Measurements from ENCODE around the gene PRR33.

The PRR33 gene

DNA sequence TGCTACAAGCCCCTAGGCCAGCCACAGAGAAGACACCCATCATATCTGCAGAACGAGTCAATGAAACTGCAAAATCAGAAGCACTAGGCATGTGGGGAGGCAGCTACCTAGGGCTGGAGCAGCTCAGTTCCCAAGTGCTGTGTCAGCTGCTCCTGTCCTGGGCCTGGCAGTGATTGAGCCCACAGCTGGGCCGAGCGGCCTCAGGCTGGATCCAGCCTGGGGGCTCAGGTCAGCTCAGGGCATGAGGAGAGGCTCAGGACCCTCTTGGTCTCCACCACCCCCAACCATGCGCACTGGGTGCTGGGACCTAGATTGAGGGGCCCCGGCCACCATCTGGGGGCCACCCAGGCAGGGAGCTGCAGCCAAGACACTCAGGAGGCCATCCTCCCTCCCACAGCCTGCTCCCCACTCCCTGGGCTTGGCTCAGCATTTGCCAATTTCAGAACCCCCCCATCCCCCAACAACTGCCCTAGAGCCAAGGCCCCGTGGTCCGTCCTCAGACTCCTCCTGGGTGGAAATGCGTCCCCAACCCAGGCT lies 25.4 kb upstream of the PRR33 start:
- no peak for DNase-seq (ENCODE audit: low read depth in 2 of 2)

DNA sequence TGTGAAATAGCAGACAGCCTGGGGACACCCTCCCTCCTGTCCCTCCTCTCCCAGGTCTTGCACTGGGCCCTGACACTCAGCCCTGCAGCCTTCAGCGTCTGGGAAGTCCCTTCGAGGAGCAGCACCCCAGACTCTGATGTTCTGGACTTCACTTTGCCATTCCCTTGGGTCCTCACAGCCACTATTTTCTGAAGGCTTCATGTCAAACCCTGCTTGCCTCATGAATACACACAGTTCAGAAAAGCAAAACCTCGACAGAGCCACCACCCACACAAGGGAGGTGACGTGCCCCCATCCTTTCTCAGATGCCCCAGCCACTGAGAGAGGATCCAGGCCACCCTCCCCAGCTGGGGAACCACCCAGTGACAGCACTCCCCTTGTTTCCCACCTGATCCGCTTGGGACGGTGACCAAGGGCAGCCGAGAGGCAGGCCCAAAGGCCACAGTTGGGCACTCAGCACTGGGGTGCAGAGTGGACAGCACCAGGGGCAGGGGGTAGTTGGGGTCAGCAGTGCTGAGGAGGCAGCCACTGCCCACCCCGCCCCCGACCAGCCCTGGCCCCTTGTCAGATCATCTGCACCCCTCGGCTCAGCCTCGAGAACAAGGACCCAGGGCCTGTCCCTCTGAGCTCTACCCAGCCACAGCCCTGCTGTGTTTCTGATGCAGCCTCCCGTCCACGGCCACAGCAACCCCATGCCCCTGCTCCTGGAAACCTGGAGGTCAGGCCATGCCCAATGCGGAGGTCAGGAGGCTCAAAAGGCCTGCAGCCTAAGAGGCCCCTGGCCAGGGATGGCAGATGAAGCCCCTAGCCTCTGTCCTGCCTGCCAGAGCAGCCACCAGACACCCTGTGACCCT lies 24.7 kb upstream of the PRR33 start:
- no peak for DNase-seq (ENCODE audit: low read depth in 2 of 2)

DNA sequence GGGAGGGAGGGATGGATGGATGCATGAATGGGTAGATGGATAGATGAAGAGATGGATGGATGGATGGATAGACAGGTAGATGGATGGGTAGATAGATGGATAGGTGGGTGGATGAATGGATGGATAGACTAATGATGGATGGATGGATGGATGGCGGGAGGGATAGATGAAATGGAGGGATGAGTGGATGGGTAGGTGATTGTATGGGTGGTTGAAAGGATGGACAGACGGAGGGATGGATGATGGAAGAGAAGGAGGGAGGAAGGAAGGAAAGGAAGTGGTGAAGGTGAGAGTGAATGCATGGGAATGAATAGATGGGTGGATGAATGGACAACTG lies 24.1 kb upstream of the PRR33 start:
- no peak for DNase-seq (ENCODE audit: low read depth in 2 of 2)

DNA sequence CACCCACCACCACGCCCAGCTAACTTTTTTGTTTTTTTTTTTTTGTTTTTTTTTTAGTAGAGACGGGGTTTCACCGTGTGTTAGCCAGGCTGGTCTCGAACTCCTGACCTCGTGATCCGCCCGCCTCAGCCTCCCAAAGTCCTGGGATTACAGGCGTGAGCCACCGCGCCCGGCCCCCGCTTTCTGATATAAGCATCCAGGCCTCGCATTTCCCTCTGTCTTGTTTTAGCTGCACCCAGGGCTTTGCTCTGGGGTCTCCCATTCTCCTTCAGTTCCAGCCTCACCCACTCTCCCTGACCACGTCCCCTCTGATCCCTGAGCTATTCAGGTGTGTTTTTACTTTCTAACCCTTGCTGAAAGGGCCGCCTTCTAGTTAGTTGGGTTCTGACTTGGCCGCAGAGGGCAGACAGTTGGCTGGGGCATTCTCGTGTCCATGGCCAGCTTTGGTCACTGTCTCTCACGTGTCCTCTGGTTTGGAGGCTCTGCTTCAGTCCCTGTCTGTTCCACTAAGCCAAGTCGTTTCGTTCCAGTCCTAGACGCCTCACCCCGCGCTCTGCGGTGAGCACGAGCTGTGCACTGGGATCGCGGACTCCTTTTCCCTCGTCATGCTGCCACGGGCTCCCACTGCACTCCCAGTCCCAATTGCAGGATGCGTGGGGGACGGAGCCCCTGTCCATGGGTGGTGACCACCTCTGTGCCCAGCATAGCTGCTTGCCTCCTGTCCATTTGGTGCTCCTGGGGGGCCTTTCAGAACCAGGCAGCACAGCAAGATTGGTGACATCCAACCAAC lies 21.8 kb upstream of the PRR33 start:
- no peak for DNase-seq (ENCODE audit: low read depth in 2 of 2)

DNA sequence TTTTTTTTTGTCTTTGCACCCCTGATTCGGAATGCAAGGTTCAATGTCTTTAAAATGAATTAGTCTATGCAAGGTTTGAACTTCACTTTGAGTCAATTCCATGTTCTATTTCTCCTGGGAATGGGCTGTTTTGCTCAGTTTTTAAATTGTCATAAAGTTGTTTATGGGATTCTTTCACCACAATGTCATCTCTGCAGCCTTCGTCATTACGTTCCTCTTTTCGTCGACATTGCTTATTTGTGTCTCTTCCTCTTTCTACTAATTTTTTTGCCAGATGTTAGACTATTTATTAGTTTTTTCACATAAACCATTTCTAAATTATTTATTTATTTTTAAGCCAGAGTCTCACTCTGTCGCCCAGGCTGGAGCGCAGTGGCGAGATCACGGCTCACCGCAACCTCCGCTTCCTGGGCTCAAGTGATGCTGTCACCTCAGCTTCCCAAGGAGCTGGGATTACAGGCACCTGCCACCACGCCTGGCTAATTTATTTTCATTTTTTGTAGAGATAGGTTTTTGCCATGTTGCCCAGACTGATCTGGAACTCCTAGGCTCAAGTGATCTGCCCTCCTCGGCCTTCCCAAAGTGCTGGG lies 20.7 kb upstream of the PRR33 start:
- DNase-seq (ENCODE audit: low read depth in 2 of 2): no peak

DNA sequence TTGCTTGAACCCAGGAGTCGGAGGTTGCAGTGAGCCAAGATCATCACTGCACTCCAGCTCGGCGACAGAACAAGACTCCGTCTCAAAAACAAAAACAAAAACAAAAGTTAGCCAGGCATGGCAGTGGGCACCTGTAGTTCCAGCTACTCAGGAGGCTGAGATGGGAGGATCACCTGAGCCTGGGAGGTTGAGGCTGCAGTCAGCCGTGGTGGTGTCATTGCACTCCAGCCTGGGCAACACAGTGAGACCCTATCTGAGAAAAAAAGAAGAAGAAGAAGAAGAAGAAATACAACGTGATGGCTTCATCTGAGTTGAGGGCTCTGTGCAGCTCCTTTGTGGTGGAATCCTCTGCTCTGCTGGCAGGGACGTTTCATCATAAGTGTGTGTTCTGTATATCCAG lies 17.8 kb upstream of the PRR33 start:
- DNase-seq (ENCODE audit: low read depth in 2 of 2): no peak

DNA sequence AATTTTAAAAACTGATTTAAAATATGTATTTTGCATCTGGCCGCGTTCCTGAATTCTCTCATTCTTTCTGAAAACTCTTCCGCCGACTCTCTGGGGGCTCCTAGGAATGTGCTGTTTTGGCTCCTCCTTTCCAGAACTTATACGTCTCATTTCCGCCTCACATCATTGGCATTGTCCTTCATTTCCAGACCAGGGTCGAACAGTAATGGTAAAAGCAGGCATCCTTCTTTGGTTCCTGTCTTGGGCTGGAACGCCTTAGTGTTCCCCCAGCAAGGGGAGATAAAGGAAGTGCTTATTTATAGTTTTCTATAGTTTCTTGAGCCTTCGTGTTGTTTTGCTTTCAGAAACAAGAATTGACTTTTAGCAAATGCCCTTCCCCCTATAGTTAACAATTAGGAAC lies 16.9 kb upstream of the PRR33 start:
- DNase-seq (ENCODE audit: low read depth in 2 of 2): no peak

DNA sequence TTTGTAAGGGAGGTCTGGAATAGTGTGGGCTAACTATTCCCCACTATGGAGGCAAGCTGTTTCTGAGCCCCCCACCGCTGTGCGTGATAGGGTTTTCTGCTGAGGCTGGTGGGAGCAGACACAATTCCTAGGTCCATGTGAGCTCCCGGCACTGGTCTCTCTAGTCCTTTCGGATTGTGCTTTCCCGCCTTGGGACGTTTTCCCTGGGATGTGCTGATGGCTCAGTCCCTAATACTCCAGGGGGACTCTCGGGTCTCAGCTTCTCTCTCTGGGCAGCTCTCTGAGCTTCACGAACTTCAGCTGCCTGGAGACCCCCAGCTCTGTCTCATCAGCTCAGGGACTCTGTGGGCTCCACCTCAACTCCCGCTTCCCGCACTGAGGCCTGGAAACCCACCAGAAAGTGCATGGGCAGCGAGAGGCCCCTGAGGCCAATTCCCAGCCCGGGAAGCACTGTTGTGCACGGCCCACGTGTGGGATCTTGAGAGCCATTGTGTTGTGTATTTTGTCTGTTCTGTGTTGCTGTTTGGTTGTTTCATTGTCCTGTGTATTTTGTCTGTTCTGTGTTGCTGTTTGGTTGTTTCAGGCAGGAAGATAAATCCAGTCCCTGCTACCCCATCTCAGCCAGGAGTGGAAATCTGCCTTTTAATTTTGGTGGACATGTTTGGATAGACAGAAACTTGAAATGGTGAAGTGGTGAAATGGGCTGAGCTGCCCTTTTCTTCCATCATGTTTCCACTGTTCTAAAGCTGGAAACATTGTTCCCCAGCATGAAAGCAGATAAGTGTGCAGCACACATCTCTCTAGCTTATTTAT lies 15.1 kb upstream of the PRR33 start:
- DNase-seq (ENCODE audit: low read depth in 2 of 2): no peak

DNA sequence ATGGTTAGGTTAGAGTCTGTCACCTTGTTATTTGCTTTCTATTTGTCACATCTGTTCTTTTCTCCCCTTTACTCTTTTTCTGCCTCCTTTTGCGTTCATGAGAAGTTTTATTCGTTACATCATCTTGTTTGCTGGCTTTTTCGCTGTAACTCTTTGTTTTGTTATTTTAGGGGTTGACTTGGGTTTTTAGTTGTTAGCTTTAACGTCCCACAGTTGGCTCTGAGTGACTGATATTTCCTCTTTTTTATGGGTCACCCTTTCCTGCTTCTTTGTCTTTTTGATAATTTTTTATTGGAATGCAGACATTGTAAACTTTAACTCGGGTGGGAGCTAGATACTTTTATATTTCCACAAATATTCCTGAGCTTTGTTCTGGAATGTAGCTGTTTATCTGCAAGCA lies 14.5 kb upstream of the PRR33 start:
- DNase-seq (ENCODE audit: low read depth in 2 of 2): no peak

DNA sequence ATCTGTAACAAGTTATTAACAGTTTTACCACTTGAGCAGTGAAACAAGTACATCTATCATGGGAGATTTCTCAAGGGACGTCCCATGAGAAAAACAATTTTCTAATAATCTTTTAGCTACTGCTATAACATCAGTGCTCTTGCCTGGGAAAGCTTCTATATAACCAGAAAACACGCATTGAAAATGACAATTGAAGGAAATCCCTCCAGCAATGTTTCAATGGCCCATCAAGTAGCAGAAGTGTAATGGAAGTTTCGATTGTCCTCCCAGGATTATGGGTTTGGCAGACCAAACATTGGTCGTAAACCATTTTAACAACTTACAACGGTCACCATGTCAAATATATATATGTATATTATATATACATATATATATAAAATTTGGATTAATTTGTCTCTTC lies 8.0 kb upstream of the PRR33 start:
- no peak for DNase-seq (ENCODE audit: low read depth in 2 of 2)

DNA sequence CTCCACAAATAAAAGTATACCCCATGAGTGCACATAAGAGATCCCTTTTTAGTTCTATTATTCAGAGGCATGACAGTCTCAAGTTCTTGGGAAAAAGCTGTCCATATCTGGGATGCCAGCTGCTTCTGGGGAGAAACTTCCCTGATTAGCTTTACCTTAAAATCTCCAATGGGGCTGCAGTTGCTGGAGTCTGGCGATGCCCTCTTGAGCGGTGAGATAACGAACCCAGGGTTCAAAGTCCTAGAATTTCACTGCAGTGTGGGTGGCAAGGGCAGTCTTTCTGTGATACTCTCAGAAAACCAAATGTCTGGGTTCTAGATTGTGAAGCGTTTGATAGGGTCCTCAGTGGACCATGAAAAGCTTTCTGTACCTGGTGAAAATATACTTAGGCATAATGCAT lies 7.4 kb upstream of the PRR33 start:
- DNase-seq (ENCODE audit: low read depth in 2 of 2): no peak

DNA sequence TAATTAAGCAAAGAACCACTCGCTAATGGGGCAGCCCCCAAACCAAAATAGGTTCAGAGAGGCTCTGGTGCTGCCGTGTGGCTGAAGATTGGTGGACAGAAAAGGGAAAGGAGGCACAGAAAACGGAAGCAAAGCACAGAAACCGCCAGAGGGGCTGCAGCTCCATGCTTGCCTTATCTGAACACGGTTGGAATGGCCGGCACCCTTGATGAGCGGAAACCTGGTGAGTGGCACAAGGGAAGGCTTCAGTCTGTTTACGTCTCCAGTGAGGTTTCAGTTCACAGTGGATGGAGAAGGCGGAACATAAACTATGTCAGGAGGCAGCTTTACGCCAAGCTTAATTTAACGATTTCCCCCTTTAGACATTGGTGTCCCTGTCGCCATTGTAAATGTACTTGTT lies 5.2 kb upstream of the PRR33 start:
- DNase-seq (ENCODE audit: low read depth in 2 of 2): no peak

DNA sequence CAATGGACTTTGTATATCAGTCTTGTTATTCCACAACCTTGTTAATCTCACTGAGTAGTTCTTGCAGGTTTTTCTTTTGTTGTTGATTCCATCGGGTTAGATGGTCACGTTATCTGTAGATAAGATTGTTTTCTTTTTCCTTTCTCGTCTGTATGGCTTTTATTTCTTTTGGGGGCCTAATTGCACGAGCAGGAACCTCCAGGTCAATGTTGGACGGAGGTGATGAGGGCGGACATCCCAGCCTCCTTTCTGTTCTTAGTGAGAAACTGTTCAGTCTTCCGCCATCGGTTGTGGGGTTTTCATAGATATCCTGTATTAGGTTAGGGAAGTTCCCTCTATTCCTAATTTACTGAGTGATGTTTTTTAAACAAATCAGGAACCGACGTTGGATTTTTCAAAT lies 4.8 kb upstream of the PRR33 start:
- no peak for DNase-seq (ENCODE audit: low read depth in 2 of 2)

DNA sequence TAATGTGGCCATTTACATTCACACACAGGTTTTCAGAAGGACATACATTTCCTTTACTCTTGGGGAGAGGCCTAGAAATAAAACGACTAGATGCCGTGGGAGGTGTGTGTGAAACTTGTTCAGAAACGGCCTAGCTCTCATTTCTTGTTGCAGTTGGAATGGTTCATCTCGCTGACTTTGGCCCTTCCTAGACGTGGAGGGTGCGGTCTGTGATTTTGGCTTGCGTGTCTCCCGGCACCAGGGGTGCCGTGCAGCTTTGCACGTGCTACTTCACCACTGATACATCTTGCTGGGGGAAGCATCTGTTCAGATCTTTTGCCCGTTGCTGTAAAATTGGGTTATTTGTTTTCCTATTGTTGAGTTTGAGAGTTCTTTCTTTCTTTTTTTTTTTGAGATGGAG lies 3.1 kb upstream of the PRR33 start:
- no peak for DNase-seq (ENCODE audit: low read depth in 2 of 2)

DNA sequence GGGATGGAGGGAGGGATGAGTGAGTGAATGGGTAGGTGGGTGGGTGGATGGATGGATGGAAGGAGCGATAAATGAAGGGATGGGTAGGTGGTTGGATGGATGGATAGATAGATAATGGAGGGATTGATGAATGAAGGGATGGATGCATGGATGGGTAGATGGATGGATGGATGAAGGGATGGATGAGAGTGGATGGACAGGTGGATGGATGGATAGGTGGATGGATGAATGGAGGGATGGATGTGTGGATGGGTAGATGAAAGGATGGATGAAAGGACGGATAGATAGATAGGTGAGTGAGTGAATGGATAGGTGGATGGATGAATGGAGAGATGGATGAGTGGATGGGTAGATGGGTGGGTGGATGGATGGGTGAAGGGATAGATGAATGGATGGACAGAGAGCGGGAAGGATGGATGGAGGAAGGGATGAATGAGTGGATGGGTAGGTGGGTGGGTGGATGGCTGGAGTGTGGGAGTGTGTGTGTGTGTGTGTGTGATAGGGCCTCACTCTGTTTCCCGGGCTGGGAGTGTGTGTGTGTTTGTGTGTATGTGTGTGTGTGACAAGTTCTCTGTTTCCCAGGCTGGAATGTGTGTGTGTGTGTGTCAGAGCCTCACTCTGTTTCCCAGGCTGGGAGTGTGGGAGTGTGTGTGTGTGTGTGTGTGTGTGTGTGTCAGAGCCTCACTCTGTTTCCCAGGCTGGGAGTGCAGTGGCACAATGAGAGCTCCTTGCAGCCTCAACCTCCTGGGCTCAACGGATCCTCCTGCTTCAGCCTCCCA lies 2.1 kb upstream of the PRR33 start:
- DNase-seq (ENCODE audit: low read depth in 2 of 2): no peak

DNA sequence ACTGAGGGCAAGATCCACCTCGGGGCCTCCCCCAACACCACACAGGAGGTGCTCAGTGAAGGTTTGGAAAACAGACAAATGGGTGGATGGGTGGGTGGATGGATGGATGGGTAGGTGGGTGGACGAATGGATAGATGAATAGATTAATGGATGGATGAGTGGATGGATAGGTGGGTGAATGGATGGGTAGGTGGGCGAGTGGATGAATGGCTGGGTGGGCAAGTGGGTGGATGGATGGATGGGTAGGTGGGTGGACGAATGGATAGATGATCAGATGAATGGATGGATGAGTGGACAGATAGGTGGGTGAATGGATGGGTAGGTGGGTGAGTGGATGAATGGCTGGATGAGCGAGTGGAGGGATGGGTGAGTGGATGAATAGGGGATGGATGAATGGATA lies 863 bp upstream of the PRR33 start:
- DNase-seq (ENCODE audit: low read depth in 2 of 2): no peak

DNA sequence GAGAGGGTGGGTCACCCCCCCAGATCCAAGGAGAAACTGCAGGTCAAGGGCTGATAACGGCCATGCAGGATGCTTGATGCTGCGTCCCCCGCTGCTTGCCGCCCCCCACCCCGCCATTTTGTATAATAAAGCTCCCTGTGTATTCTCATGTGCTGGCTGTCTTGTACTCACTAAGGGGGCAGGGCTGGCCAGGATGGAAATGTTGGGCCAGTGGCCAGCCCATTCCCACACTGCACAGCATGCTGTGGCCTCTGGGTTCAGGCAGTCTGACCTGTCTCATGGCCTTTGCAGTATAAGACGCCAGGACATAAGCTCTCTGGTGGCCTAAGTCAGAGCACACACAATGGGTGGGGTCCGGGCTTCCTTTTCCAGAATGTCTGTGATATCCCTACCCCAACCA lies 421 bp upstream of the PRR33 start:
- no peak for DNase-seq (ENCODE audit: low read depth in 2 of 2)

DNA sequence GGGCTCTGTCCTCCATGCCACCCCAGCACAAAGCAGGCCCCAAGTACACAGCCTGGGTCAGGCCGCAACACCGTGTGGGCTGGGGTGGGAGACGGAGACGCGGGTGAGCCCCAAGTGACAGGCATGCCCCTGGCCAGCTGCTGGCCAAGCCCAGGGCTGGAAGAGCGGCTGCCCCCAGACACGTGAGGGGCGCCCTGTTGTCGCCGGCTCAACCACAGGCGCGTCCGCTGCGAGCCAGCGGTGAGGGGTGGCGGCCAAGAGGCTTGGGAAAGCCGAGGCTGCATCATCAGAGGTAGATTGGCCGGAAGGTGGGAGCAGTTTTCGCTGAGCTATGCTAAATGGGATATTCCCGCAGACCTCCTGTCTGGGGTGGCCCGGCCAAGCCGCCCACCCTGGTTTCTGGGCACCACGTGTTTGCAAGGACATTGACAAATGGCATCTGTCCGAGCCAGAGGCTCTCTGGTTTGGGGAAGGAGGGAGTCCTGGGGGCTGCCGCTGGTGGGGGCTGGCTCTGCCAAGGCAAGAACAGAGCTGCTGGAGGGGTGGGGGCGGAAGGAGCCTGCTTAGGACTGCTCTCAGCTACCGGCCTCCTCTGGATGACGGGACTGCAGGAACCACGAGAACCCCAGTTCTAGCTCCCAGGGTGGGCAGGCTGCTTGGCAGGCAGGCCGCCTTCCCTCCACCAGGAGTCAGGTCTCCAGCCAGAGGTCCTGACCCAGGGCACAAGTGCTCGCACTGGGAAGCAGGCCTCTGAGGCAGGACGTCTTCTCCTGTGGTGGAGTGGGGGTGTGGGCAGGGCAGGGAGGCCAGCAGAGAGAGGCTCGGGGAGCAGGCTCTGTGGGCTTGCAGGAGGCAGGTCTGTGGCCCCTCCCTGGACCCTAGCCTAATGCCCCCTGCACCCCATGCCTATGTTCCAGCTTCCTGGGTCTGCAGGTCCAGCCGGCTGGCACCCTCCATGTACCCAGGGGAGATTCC lies 552 bp downstream of the PRR33 start:
- no peak for DNase-seq (ENCODE audit: low read depth in 2 of 2)

DNA sequence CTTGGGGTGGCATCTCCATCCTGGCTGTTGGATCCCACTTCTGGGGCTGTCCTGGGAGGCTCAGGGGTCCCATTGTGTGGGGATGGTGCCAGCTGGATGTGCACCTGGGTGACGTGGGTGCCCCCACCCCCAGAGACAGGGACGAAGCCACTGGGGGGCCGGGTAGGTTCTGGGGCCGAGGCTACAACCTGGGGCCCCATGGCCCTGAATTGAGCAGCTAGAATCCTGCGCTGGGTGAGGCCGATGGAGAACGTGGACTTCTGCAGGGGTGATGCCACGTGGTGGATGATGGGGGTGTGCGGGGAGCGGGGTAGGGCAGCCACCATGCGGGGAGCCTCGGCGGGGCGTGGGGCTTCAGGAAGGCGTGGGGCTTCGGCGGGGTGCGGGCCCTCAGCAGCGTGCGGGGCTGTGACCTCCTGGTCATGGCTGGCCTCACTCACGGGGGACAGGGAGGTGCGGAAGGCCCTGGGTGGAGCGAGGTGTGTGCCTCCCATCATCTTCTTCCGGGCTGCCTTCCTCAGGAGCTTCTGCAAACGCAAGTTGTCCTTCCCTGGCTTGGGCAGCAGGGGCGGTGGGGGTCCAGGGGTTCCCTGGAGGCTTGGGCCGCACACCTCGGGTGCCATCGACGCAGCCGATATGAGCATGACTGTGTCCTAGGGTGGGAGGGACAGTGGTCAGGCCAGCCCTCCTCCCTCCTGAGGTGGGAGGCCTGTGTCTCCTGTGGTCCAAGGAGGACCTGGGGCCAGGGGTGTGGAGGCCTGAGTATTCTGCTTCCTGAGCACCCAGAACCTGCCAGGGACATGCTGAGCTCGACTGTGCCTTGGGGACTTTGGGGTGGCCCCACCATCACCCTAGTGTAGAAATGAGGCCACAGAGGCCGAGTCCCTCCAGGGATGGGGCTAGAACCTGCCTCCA lies 1.5 kb downstream of the PRR33 start:
- no peak for DNase-seq (ENCODE audit: low read depth in 2 of 2)
